ENCODE results near the gene C19orf33.

GRCh38 chr19:38346837-38347236 lies 42.8 kb downstream of the C19orf33 start:
- TF ChIP-seq POLR2AphosphoS5 (IDR thresholded peaks at IDR 0.05) (no peak), CTCF (IDR thresholded peaks at IDR 0.05) (no peak)
